ENCODE data around the gene SLC16A12. TPM values are rescaled to one million over a fixed set of nuclear protein-coding genes. Genes with fewer than 3 reads are reported as not detected.

Gene SLC16A12
- total and polyA plus RNA-seq, 2 of the 13 experiments (the other 11 are each of a cell fraction or from before 2014, with no cell fraction given) = 0.02 TPM; not detected in 1

DNA sequence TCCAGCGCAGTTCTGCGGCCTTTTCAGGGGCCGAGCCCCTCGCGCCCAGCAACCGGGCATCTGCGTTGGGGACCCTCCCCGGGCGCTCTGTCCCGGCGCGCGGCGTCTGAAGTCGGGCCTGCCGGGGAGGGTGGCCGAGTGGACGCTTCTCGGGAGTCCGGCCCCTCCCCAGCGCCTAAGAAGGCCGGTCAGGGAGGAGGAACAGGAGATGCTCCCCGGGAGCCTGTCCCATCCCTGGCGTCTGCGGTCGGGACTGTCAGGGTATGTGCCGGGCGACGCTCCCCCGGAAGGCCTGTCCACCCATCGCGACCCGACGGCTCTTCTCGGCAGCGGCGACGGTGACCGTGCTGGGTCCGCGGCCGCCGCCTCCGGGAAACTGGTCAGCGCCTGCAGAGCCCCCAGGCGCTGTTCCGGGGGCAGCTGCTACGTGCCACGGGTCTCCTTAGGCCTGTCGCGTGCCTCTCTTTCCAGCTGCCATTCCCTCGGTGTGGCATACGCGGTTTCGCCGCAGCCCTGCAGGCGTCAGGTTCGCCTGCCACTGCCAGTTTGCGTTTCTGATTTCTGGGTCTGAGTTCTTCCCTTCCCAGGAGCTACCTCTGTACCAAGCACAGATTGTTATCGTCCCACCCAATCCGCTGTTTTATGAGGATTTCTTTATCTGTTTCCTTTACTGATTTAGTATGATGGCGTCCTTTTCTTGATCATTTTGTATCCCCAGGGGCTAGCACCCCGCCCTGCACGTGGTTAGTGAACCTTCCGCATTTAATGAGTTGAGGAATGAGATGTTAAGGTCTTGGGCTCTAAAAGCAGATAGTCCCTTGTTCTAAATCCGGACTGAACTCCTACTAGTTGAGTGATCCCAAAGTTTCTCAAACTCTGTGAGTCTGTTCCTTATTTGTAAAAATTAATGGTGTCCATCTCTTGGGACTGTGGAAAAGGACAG, 120.2 kb downstream of the SLC16A12 start (continued):
- no peak for TF ChIP-seq SIX1 (CRISPR knock-in tag; IDR thresholded peaks at IDR 0.05; ENCODE audit: borderline replicate concordance)
- TF ChIP-seq SRSF1 (optimal IDR thresholded peaks at IDR 0.05; ENCODE audit: low read depth, low read length) = no peak
- peak; percentile 83; the same call in 1 of the 2 replicates for TF ChIP-seq ZNF570 (CRISPR knock-in tag; IDR thresholded peaks at IDR 0.05; ENCODE audit: borderline replicate concordance)
- TF ChIP-seq, protein P1, sequence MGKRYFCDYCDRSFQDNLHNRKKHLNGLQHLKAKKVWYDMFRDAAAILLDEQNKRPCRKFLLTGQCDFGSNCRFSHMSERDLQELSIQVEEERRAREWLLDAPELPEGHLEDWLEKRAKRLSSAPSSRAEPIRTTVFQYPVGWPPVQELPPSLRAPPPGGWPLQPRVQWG (CRISPR knock-in tag; IDR thresholded peaks at IDR 0.05; ENCODE audit: borderline replicate concordance, low read depth) = no peak
- TF ChIP-seq JUNB (CRISPR knock-in tag; IDR thresholded peaks at IDR 0.05; ENCODE audit: borderline replicate concordance) = no peak
- peak; percentile 50; the same call in 1 of the 2 replicates for TF ChIP-seq ERF (CRISPR knock-in tag; IDR thresholded peaks at IDR 0.05)
- TF ChIP-seq, protein P2, sequence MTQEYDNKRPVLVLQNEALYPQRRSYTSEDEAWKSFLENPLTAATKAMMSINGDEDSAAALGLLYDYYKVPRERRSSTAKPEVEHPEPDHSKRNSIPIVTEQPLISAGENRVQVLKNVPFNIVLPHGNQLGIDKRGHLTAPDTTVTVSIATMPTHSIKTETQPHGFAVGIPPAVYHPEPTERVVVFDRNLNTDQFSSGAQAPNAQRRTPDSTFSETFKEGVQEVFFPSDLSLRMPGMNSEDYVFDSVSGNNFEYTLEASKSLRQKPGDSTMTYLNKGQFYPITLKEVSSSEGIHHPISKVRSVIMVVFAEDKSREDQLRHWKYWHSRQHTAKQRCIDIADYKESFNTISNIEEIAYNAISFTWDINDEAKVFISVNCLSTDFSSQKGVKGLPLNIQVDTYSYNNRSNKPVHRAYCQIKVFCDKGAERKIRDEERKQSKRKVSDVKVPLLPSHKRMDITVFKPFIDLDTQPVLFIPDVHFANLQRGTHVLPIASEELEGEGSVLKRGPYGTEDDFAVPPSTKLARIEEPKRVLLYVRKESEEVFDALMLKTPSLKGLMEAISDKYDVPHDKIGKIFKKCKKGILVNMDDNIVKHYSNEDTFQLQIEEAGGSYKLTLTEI (CRISPR knock-in tag; conservative IDR thresholded peaks at IDR 0.05) = no peak
- TF ChIP-seq ZMAT3 (CRISPR knock-in tag; conservative IDR thresholded peaks at IDR 0.05) = no peak
- TF ChIP-seq ZNF3 (CRISPR knock-in tag; IDR thresholded peaks at IDR 0.05) = no peak
- TF ChIP-seq, protein P3, sequence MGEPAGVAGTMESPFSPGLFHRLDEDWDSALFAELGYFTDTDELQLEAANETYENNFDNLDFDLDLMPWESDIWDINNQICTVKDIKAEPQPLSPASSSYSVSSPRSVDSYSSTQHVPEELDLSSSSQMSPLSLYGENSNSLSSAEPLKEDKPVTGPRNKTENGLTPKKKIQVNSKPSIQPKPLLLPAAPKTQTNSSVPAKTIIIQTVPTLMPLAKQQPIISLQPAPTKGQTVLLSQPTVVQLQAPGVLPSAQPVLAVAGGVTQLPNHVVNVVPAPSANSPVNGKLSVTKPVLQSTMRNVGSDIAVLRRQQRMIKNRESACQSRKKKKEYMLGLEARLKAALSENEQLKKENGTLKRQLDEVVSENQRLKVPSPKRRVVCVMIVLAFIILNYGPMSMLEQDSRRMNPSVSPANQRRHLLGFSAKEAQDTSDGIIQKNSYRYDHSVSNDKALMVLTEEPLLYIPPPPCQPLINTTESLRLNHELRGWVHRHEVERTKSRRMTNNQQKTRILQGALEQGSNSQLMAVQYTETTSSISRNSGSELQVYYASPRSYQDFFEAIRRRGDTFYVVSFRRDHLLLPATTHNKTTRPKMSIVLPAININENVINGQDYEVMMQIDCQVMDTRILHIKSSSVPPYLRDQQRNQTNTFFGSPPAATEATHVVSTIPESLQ (CRISPR knock-in tag; conservative IDR thresholded peaks at IDR 0.05) = no peak
- TF ChIP-seq, protein P4, sequence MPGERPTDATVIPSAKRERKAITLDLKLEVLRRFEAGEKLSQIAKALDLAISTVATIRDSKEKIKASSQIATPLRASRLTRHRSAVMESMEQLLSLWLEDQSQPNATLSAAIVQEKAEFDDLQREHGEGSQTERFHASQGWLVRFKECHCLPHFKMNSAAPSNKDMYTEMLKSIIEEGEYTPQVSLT (CRISPR knock-in tag; IDR thresholded peaks at IDR 0.05; ENCODE audit: borderline replicate concordance, low read depth) = no peak
- no peak for TF ChIP-seq ZFP82 (CRISPR knock-in tag; IDR thresholded peaks at IDR 0.05; ENCODE audit: borderline replicate concordance)
- no peak for TF ChIP-seq ZNF773 (CRISPR knock-in tag; IDR thresholded peaks at IDR 0.05; ENCODE audit: borderline replicate concordance)
- TF ChIP-seq KDM6A (CRISPR knock-in tag; IDR thresholded peaks at IDR 0.05; ENCODE audit: low read depth) = no peak
- TF ChIP-seq, protein P5, sequence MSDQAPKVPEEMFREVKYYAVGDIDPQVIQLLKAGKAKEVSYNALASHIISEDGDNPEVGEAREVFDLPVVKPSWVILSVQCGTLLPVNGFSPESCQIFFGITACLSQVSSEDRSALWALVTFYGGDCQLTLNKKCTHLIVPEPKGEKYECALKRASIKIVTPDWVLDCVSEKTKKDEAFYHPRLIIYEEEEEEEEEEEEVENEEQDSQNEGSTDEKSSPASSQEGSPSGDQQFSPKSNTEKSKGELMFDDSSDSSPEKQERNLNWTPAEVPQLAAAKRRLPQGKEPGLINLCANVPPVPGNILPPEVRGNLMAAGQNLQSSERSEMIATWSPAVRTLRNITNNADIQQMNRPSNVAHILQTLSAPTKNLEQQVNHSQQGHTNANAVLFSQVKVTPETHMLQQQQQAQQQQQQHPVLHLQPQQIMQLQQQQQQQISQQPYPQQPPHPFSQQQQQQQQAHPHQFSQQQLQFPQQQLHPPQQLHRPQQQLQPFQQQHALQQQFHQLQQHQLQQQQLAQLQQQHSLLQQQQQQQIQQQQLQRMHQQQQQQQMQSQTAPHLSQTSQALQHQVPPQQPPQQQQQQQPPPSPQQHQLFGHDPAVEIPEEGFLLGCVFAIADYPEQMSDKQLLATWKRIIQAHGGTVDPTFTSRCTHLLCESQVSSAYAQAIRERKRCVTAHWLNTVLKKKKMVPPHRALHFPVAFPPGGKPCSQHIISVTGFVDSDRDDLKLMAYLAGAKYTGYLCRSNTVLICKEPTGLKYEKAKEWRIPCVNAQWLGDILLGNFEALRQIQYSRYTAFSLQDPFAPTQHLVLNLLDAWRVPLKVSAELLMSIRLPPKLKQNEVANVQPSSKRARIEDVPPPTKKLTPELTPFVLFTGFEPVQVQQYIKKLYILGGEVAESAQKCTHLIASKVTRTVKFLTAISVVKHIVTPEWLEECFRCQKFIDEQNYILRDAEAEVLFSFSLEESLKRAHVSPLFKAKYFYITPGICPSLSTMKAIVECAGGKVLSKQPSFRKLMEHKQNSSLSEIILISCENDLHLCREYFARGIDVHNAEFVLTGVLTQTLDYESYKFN (CRISPR knock-in tag; conservative IDR thresholded peaks at IDR 0.05) = no peak
- TF ChIP-seq HMG20B (CRISPR knock-in tag; conservative IDR thresholded peaks at IDR 0.05) = no peak
- 0 out of 2 replicates have a peak, but pooled peaks have one; percentile 24 for TF ChIP-seq DNMT1 (CRISPR knock-in tag; IDR thresholded peaks at IDR 0.05)
- TF ChIP-seq HOXA9 (CRISPR knock-in tag; IDR thresholded peaks at IDR 0.05; ENCODE audit: borderline replicate concordance) = no peak
